GM12878 (cell line): ENCODE measurements around the gene PRX. TPM values are rescaled to one million over a fixed set of nuclear protein-coding genes. Genes with fewer than 3 reads are reported as not detected.

Source experiments
- BCL11A ChIP-seq: IDR thresholded peaks from 2 replicates; pipeline ENCODE4 v1.6.1; 2011; ENCODE audit warnings: low read depth, low read length
- BCL3 ChIP-seq: IDR thresholded peaks from 2 replicates; pipeline ENCODE4 v1.6.1; 2011; ENCODE audit warnings: borderline replicate concordance, low read depth, mild to moderate bottlenecking, moderate library complexity, low read length; ENCODE audit not compliant: insufficient read depth, poor library complexity, severe bottlenecking
- DPF2 ChIP-seq: fragments of 450-650 bp; IDR thresholded peaks from 2 replicates; pipeline ENCODE4 v1.6.1; 2017; ENCODE audit warnings: mild to moderate bottlenecking
- EGR1 ChIP-seq, 2 experiments: IDR thresholded peaks; 1 replicate in 1 of 2; 2 replicates in 1 of 2; pipeline ENCODE4 v1.6.1; 2011 to 2012; ENCODE audit warnings: low read depth in 2 of 2, low read length in 2 of 2, borderline replicate concordance in 1 of 2, mild to moderate bottlenecking in 1 of 2, moderate library complexity in 1 of 2
- IKZF1 ChIP-seq: fragments of 450-650 bp; conservative IDR thresholded peaks from 2 replicates; pipeline ENCODE4 v1.6.1; 2017; ENCODE audit warnings: antibody characterized with exemption, mild to moderate bottlenecking
- JUNB ChIP-seq: IDR thresholded peaks from 2 replicates; pipeline ENCODE4 v1.6.1; 2016; ENCODE audit warnings: antibody characterized with exemption, mild to moderate bottlenecking
- KLF5 ChIP-seq: fragments of 450-650 bp; IDR thresholded peaks from 2 replicates; pipeline ENCODE4 v1.6.1; 2014; ENCODE audit warnings: mild to moderate bottlenecking; ENCODE audit not compliant: partially characterized antibody
- MAX ChIP-seq: IDR thresholded peaks from 2 replicates; pipeline ENCODE4 v1.6.1; 2012; ENCODE audit warnings: low read depth, low read length, improper control_type of control experiment
- MEF2B ChIP-seq: fragments of 450-650 bp; IDR thresholded peaks from 2 replicates; pipeline ENCODE4 v1.6.1; 2018; ENCODE audit warnings: mild to moderate bottlenecking, moderate library complexity; ENCODE audit not compliant: partially characterized antibody, poor library complexity, severe bottlenecking
- MTA2 ChIP-seq: fragments of 450-650 bp; IDR thresholded peaks from 2 replicates; pipeline ENCODE4 v1.6.1; 2016; ENCODE audit warnings: low read depth, mild to moderate bottlenecking, moderate library complexity
- NR2C2 ChIP-seq: IDR thresholded peaks from 2 replicates; pipeline ENCODE4 v1.6.1; 2011; ENCODE audit warnings: borderline replicate concordance, low read depth; ENCODE audit not compliant: control insufficient read depth, insufficient read length
- NRF1 ChIP-seq: conservative IDR thresholded peaks from 2 replicates; pipeline ENCODE4 v1.6.1; 2011; ENCODE audit warnings: mild to moderate bottlenecking, low read depth, low read length, improper control_type of control experiment
- PKNOX1 ChIP-seq: fragments of 450-650 bp; IDR thresholded peaks from 2 replicates; pipeline ENCODE4 v1.6.1; 2016; ENCODE audit warnings: mild to moderate bottlenecking
- POLR2AphosphoS5 ChIP-seq: IDR thresholded peaks from 2 replicates; pipeline ENCODE4 v1.6.1; 2011; ENCODE audit warnings: mild to moderate bottlenecking, low read length, inconsistent platforms
- RCOR1 ChIP-seq: conservative IDR thresholded peaks from 2 replicates; pipeline ENCODE4 v1.6.1; 2012; ENCODE audit warnings: low read depth, low read length, improper control_type of control experiment
- TAF1 ChIP-seq: IDR thresholded peaks from 2 replicates; pipeline ENCODE4 v1.6.1; 2011; ENCODE audit warnings: mild to moderate bottlenecking, low read depth, low read length, borderline replicate concordance
- ZNF24 ChIP-seq: fragments of 450-650 bp; IDR thresholded peaks from 2 replicates; pipeline ENCODE4 v1.6.1; 2017; ENCODE audit warnings: antibody characterized with exemption, mild to moderate bottlenecking
- ZNF622 ChIP-seq: fragments of 450-650 bp; IDR thresholded peaks from 2 replicates; pipeline ENCODE4 v1.6.1; 2017; ENCODE audit warnings: mild to moderate bottlenecking, inconsistent platforms
- polyA plus RNA-seq, 11 experiments: library from polyadenylated mRNA; depleted of rRNA in 4 of 11; unstranded in 6 of 11; stranded (reverse) in 5 of 11; fragments of >200 nt; fragmentation: Nextera tagmentation in 4 of 11; fragmentation: Illumina TruSeq in 1 of 11; extraction: Ambion mirVana in 4 of 11; extraction: Trizol in 1 of 11; gene quantifications; 1 replicate in 1 of 11; 2 replicates in 10 of 11; pipeline versions ENCODE4 v1.2.1 to v1.2.3, GENCODE V29; 2011 to 2016; ENCODE audit warnings: inconsistent platforms in 2 of 11, missing spikeins in 2 of 11, low read depth in 1 of 11
- total RNA-seq, 4 experiments: library from RNA; depleted of rRNA in 3 of 4; stranded (reverse); fragments of >200 nt in 3 of 4; fragmentation: Illumina TruSeq in 1 of 4; extraction: Trizol in 1 of 4; gene quantifications; 2 replicates each; pipeline versions ENCODE4 v1.2.1 to v1.2.3, GENCODE V29; 2013 to 2021

PRX gene
- total and polyA plus RNA-seq, 10 of the 15 experiments (the other 5 are each of a cell fraction or from before 2014, with no cell fraction given), result 0.02 to 1.4 (median 0.54) TPM; not detected in 1

GRCh38 chr19:40416918-40417642, 3.9 kb upstream of the PRX start (continued):
- peak; percentile 50; the same call in 1 of the 2 replicates for TF ChIP-seq IKZF1
- TF ChIP-seq NRF1, result no peak
- TF ChIP-seq POLR2AphosphoS5, result no peak
- TF ChIP-seq MAX, result no peak
- no peak for TF ChIP-seq NR2C2
- no peak for TF ChIP-seq KLF5
- TF ChIP-seq BCL3, result peak; percentile 56
- no peak for TF ChIP-seq ZNF24
- no peak for TF ChIP-seq RCOR1
- TF ChIP-seq TAF1, result 0 out of 2 replicates have a peak, but pooled peaks have one; percentile 23
- TF ChIP-seq BCL11A, result peak; percentile 76; the same call in 1 of the 2 replicates
- no peak for TF ChIP-seq PKNOX1
- TF ChIP-seq DPF2, result 0 out of 2 replicates have a peak, but pooled peaks have one; percentile 74
- TF ChIP-seq ZNF622, result no peak
- peak; percentile 64 for TF ChIP-seq MTA2
- TF ChIP-seq MEF2B, result peak; percentile 17
- TF ChIP-seq EGR1 (IDR thresholded peaks at IDR 0.05; ENCODE audit: borderline replicate concordance in 1 of 2, low read depth in 2 of 2, low read length in 2 of 2), result no peak
- peak; percentile 74; the same call in 1 of the 2 replicates for TF ChIP-seq JUNB
